OCI-LY1 (cell line): ENCODE measurements around the gene SUV39H1.

Experiments
- CTCF ChIP-seq: fragments of 200-600 bp; sonication (generic), shearing (Covaris generic); IDR thresholded peaks from 2 replicates; pipeline ENCODE4 v1.5.1; 2017; ENCODE audit warnings: mild to moderate bottlenecking, antibody characterized with exemption, low read length, moderate library complexity, mixed read lengths
- EZH2 ChIP-seq: fragments of 200-600 bp; sonication (generic), shearing (Covaris generic); IDR thresholded peaks from 2 replicates; pipeline ENCODE4 v1.8.0; 2017; ENCODE audit warnings: borderline replicate concordance, mixed run types, mild to moderate bottlenecking, antibody characterized with exemption, low read length, moderate library complexity, mixed read lengths

DNA sequence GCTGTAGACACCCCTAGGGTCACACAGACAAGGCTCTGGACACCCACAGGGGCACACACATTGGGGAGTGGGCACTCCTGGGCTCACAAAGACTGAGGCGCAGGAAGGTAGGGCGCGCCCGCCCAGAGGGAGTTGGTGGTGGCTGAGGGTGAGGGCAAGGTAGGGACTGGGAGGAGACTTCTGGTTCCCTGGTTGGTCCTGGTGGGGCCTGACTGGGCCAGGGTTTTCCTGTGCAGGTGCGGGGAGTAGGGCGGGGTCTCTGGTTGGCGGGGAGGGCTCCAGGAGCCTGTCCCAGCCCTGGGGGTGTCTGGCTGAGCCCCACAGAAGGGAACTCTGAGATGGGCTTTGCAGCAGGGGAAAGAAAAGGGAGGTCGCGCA is 19.7 kb upstream of the SUV39H1 start:
- no peak for TF ChIP-seq CTCF
- no peak for TF ChIP-seq EZH2
